HepG2 (cell line): ENCODE data around the gene CYP46A1. TPM values are rescaled to one million over a fixed set of nuclear protein-coding genes. Genes with fewer than 3 reads are reported as not detected.

Experiments
- ATAC-seq: fragments of 200-7000 bp; cut with Tn5 transposase; 3 replicates; pipeline ENCODE4 v1.9.1; 2020; ENCODE audit warnings: mild to moderate bottlenecking, moderate library complexity
- BruUV-seq: library from RNA; stranded (reverse); fragments of 400-500 nt; replicated peaks from 2 replicates; lab custom pipeline; 2021; lab: Mats Ljungman, UMichigan
- CTCF ChIA-PET: fragments of 300-600 bp; formaldehyde crosslinking; extraction: SDS; loops from one replicate; lab custom pipeline; 2021; ENCODE audit warnings: low total read pairs, inconsistent platforms, low intra/inter-chr PET ratio; lab: Yijun Ruan, JAX
- POLR2A ChIA-PET: fragments of 350-600 bp; sonication (Branson Sonifier 250); formaldehyde crosslinking; loops from one replicate; lab custom pipeline; 2020; ENCODE audit warnings: antibody characterized with exemption, inconsistent platforms; lab: Yijun Ruan, JAX
- DNase-seq: peaks from one replicate; pipeline ENCODE4 v3.0.0-alpha.2; 2015; ENCODE audit warnings: low spot score
- FAIRE-seq: peaks from 3 replicates; lab custom pipeline; 2011; peaks lifted over from hg19 to GRCh38; lab: Jason Lieb, UNC
- H2AFZ ChIP-seq: one replicate; pipeline ENCODE4 v1.6.1; 2011; ENCODE audit warnings: low read length, inconsistent platforms
- H3K27ac ChIP-seq: fragments of 300-600 bp; 3 replicates; pipeline ENCODE4 v1.8.0; 2011; ENCODE audit warnings: mixed run types, mild to moderate bottlenecking, mixed read lengths, low read length, inconsistent platforms; ENCODE audit not compliant: insufficient read depth; ENCODE audit errors: extremely low read length
- H3K27me3 ChIP-seq, 2 experiments: fragments of 200-600 bp in 1 of 2; 2 replicates in 1 of 2; 3 replicates in 1 of 2; pipeline versions ENCODE4 v1.6.0 to v1.8.0; 2011; ENCODE audit warnings: low read length in 2 of 2, mild to moderate bottlenecking in 2 of 2, moderate library complexity in 2 of 2, inconsistent platforms in 1 of 2; ENCODE audit not compliant: insufficient read depth in 2 of 2, control insufficient read depth in 1 of 2
- H3K36me3 ChIP-seq, 2 experiments: fragments of 200-600 bp in 1 of 2; replicated peaks in 1 of 2; 2 replicates in 1 of 2; 3 replicates in 1 of 2; pipeline versions ENCODE4 v1.5.1 to v1.8.0; 2011; ENCODE audit warnings: low read length in 2 of 2, inconsistent platforms in 1 of 2; ENCODE audit not compliant: insufficient read depth in 2 of 2, control insufficient read depth in 1 of 2
- H3K4me1 ChIP-seq: 2 replicates; pipeline ENCODE4 v1.5.1; 2012; ENCODE audit warnings: low read length, inconsistent platforms; ENCODE audit not compliant: insufficient read depth
- H3K4me2 ChIP-seq: 2 replicates; pipeline ENCODE4 v1.6.0; 2011; ENCODE audit warnings: low read depth, low read length, inconsistent platforms
- H3K4me3 ChIP-seq, 3 experiments: fragments of 200-600 bp in 1 of 3; sonication (generic), shearing (Covaris generic) in 1 of 3; replicated peaks in 1 of 3; 2 replicates each; pipeline ENCODE4 v1.5.1; 2011 to 2016; ENCODE audit warnings: low read length in 3 of 3, inconsistent platforms in 2 of 3, low read depth in 2 of 3, mild to moderate bottlenecking in 2 of 3, control low read depth in 1 of 3, mixed read lengths in 1 of 3; ENCODE audit not compliant: insufficient read depth in 1 of 3
- H3K79me2 ChIP-seq: one replicate; pipeline ENCODE4 v1.6.1; 2011; ENCODE audit warnings: low read length, inconsistent platforms; ENCODE audit not compliant: insufficient read depth
- H3K9ac ChIP-seq: 2 replicates; pipeline ENCODE4 v1.6.0; 2011; ENCODE audit warnings: mild to moderate bottlenecking, low read depth, low read length, inconsistent platforms; ENCODE audit not compliant: insufficient read depth
- H3K9me3 ChIP-seq: 2 replicates; pipeline ENCODE4 v1.5.1; 2012; ENCODE audit warnings: mild to moderate bottlenecking, low read length
- H4K20me1 ChIP-seq: 2 replicates; pipeline ENCODE4 v1.6.0; 2011; ENCODE audit warnings: inconsistent platforms, mild to moderate bottlenecking, low read length, moderate library complexity; ENCODE audit not compliant: insufficient read depth
- ATF1 ChIP-seq: IDR thresholded peaks from 2 replicates; pipeline ENCODE4 v1.6.1; 2016; ENCODE audit warnings: mild to moderate bottlenecking, control low read depth
- BRF2 ChIP-seq: sonication (generic); formaldehyde crosslinking; IDR thresholded peaks from 2 replicates; pipeline ENCODE4 v1.8.1; 2022; ENCODE audit warnings: mild to moderate bottlenecking, missing genetic modification reagents
- HDAC6 ChIP-seq: fragments of 200-600 bp; sonication (generic); IDR thresholded peaks from 2 replicates; pipeline ENCODE4 v1.7.0; 2017; ENCODE audit warnings: mild to moderate bottlenecking, antibody characterized with exemption, low read length, low read depth
- NFKB2 ChIP-seq: sonication (generic); formaldehyde crosslinking; IDR thresholded peaks from 2 replicates; pipeline ENCODE4 v1.4.0; 2020; ENCODE audit warnings: missing genetic modification reagents, borderline replicate concordance
- ONECUT2 ChIP-seq: sonication (generic); formaldehyde crosslinking; IDR thresholded peaks from 2 replicates; pipeline ENCODE4 v1.4.0; 2020; ENCODE audit warnings: missing genetic modification reagents
- ZFP62 ChIP-seq: sonication (generic); formaldehyde crosslinking; IDR thresholded peaks from 2 replicates; pipeline ENCODE4 v1.4.0; 2020; ENCODE audit warnings: missing genetic modification reagents
- ZFX ChIP-seq: sonication (generic); formaldehyde crosslinking; IDR thresholded peaks from 2 replicates; pipeline ENCODE4 v1.4.0; 2020; ENCODE audit warnings: mild to moderate bottlenecking, low read depth, missing genetic modification reagents, moderate library complexity
- ZNF17 ChIP-seq: sonication (generic); formaldehyde crosslinking; IDR thresholded peaks from 2 replicates; pipeline ENCODE4 v1.5.0; 2020; ENCODE audit warnings: mild to moderate bottlenecking, missing genetic modification reagents
- ZNF496 ChIP-seq: sonication (generic); formaldehyde crosslinking; IDR thresholded peaks from 2 replicates; pipeline ENCODE4 v1.8.1; 2023; ENCODE audit warnings: mild to moderate bottlenecking, moderate library complexity, missing genetic modification reagents; ENCODE audit not compliant: insufficient replicate concordance
- ZNF629 ChIP-seq: sonication (generic); formaldehyde crosslinking; conservative IDR thresholded peaks from 2 replicates; pipeline ENCODE4 v1.5.0; 2020; ENCODE audit warnings: missing genetic modification reagents
- WGBS: methylation state at CpG from one replicate; pipeline ENCODE4 v1.1.6; 2017; ENCODE audit warnings: low lambda C conversion rate; 5-methylcytosine and 5-hydroxymethylcytosine counted together
- in situ Hi-C: cut with HindIII; loops from 2 replicates; pipeline ENCODE4 v1.10.0; 2017; ENCODE audit warnings: low pct_unique_long_range_greater_than_20kb; ENCODE audit not compliant: extremely low pct_ligation_motif_present
- intact Hi-C: fragments of 100-400 bp; cut with micrococcal nuclease; formaldehyde crosslinking; loops from one replicate; pipeline ENCODE4 v1.10.0; 2022; ENCODE audit not compliant: unreplicated experiment
- polyA plus RNA-seq, 8 experiments: library from polyadenylated mRNA; depleted of rRNA in 3 of 8; stranded (reverse) in 7 of 8; unstranded in 1 of 8; fragments of >200 nt; fragmentation: Illumina TruSeq in 4 of 8; extraction: Trizol in 4 of 8; gene quantifications; 2 replicates each; pipeline versions ENCODE4 v1.2.1 to v1.2.3, GENCODE V29; 2011 to 2016; ENCODE audit warnings: low read depth in 4 of 8, missing spikeins in 1 of 8, mixed read lengths in 1 of 8; ENCODE audit not compliant: insufficient read depth in 1 of 8
- total RNA-seq, 5 experiments: library from RNA; depleted of rRNA; stranded (reverse); fragments of >200 nt; fragmentation: Illumina TruSeq; extraction: Trizol; gene quantifications; 2 replicates each; pipeline ENCODE4 v1.2.3, GENCODE V29; 2016; ENCODE audit warnings: low read depth in 1 of 5

CYP46A1 gene
- total and polyA plus RNA-seq, 2 of the 13 experiments (the other 11 are each of a cell fraction or from before 2014, with no cell fraction given), result not detected

DNA sequence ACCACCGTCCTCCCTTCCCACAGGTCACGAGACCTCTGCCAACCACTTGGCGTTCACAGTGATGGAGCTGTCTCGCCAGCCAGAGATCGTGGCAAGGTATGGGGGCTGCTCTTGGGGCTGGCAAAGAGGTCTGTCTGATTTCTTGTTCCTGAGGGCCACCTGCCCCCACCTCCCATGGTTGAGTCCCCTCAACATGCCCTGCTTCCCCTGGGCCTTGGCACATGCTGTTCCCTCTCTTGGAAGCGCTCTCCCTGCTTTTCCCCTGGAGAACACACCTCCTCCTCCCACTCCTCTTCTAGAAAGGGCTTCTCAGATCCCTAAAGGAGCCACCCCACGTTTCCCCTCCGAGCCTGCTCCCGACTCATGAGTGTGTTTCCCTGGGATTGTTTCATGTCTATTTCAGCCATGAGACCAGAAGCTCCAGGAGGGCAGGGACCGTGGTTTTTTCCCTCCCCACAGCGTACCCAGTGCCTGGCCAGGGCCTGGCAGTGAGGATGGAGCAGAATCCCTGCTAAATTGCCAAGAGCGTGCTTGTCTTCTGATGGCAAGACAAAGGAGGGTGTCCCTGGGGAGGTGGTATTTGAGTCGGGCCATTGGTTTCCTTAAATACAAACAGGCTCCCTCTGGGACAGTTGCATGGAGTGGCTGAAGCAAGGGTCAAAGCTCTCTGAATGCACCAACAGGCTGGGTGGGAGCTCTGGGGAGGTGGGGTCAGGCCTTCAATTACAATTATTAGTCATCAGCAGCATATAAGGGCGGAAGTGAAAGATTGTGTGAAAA lies 34.1 kb downstream of the CYP46A1 start:
- FAIRE-seq (no peak), DNase-seq (no peak), ATAC-seq (no peak)
- H3K27ac ChIP-seq, result no peak overlapping the region
- H3K79me2 ChIP-seq, result no peaks in the 10 kb centered on the region
- ChIA-PET POLR2A (no interaction called here), CTCF (no interaction called here)
- no peak overlapping the region for H2AFZ ChIP-seq
- no peak overlapping the region for H3K4me2 ChIP-seq
- no peak overlapping the region for H3K9ac ChIP-seq
- H3K4me1 ChIP-seq, result no peaks in the 10 kb centered on the region
- H4K20me1 ChIP-seq, result no peaks in the 10 kb centered on the region
- in situ Hi-C loops, result no loop called here
- no peak overlapping the region for H3K4me3 ChIP-seq
- intact Hi-C loops, result no loop called here
- TF ChIP-seq ONECUT2 (CRISPR knock-in tag) (no peak), BRF2 (CRISPR knock-in tag) (no peak), ZNF496 (CRISPR knock-in tag) (no peak), HDAC6 (no peak), NFKB2 (CRISPR knock-in tag) (no peak), ATF1 (CRISPR knock-in tag) (no peak), ZFX (CRISPR knock-in tag) (no peak), ZNF629 (CRISPR knock-in tag) (no peak), ZNF17 (CRISPR knock-in tag) (no peak), ZFP62 (no peak)
- H3K27me3 ChIP-seq, result peaks cover 3 to 9% of the 10 kb centered on the region in 2 experiments; a peak in 3 of 5 replicates
- BruUV-seq, result no TSS peak
- no peaks in the 10 kb centered on the region for H3K9me3 ChIP-seq
- H3K36me3 ChIP-seq, result no peaks in the 10 kb centered on the region
- 40% methylated on average over 14 of the region's 14 CpGs for WGBS
